Amygdala (tissue), 56 donors: ENCODE data around the gene ZMIZ1.
"Not testable (repeated sequence)": the region's sequence is repeated elsewhere in the genome, so short reads cannot be mapped to it uniquely, and the experiment has no call there.

ENCODE experiments used
- DNase-seq, 56 donors: peaks; one replicate each; lab custom pipeline; 2025; lab: John Stamatoyannopoulos, UW

ZMIZ1 gene

DNA sequence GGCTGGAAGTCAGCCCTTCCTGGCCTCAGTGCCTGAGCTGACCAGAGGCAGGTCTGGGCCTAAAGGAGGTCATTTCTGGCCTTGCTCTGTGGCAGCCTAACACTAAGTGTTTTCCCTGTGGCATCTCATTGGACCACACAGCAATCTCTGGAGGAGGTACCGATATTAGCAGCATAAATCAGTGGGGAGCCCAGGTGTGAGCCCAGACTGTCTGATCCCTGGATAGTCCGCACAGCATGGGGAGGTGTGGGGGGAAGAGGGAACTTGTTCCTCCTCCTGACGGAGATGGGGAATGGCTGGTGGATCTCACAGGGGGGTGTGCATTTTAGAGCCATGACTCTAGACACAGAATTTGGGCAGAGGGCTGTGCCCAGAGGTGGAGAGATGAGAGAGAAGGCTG, 267.5 kb downstream of the ZMIZ1 start:
- DNase-seq, result no peak

- no peak for DNase-seq
These were observed 268.0 kb downstream of the ZMIZ1 start for GRCh38 chr10:79336739-79337138.

DNA sequence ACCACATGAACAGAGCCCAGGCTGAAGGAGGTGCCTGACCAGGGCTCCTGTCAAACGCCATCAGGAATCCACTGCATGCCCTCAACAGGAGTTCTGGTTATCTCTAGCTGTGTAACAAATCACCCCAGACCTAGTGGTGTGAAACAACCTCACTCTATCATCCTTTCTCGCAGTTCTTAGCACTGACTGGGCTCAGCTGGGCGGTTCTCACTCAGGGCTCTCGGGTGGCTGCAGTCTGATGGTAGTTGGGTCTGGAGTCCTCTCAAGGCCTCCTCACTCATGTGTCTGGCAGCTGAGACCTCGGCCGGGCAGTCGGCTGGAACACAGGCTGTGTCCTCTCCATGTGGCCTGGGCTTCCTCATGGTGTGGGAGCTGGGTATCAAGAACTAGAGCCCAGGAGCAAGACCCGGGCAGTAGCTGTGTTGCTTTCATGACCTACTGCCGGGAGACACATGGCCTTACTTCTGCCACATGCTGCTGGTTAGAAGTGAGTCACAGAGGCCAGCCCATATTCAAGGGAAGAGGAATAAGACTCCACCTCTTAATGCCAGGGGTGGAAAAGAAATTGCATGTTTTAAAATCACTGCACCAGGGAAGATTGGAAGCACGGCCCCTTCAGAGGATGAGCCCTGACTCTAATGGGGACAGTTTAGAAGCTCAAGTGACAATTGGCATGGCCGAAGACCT, 269.2 kb downstream of the ZMIZ1 start:
- DNase-seq, result not testable (repeated sequence)

DNA sequence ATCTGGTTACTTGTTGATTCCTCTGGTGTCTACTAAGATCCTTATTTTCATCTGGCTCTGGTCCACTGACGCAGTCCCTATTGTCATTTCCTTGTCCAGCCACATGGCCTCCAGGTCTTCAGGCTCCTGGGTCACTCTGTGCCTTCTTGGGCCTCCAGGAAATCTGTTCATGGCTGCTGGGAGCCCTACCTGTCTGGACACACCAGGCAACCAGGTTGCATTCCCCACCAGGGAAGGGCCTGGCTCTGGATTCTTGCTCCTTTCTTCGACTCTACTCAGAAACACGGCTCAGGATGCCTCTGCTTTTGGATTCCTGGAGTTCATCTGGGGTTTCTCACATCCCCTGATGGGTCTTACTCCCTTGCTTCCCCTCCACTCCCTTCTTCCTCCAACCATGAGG, 270.5 kb downstream of the ZMIZ1 start:
- DNase-seq, result no peak

GRCh38 chr10:79340646-79341244, 272.0 kb downstream of the ZMIZ1 start:
- DNase-seq, result no peak

DNA sequence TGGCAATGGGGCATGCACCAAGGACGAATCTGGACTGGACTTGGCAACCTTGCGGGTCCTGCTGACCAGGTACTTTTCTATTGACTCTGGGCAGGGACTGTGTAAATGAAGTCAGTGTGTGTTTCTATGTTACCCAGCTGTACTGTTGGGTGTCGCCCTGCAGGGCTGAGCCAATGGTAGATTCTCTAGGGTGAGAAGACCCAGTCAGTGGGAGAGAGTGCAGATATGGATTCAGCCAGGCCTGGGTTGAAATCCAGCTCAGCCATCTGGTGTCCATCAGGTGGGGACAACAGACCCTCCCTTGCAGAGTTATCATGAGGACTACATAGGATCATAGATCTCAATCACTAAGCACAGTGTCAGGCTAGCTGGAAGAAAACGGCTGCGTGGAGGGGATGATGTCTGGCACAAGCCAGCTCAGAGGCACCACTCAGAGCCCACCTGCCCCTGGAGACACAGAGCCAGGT, 273.6 kb downstream of the ZMIZ1 start:
- DNase-seq, result no peak

- DNase-seq, result no peak
These were observed 274.2 kb downstream of the ZMIZ1 start for GRCh38 chr10:79342811-79343561.

DNA sequence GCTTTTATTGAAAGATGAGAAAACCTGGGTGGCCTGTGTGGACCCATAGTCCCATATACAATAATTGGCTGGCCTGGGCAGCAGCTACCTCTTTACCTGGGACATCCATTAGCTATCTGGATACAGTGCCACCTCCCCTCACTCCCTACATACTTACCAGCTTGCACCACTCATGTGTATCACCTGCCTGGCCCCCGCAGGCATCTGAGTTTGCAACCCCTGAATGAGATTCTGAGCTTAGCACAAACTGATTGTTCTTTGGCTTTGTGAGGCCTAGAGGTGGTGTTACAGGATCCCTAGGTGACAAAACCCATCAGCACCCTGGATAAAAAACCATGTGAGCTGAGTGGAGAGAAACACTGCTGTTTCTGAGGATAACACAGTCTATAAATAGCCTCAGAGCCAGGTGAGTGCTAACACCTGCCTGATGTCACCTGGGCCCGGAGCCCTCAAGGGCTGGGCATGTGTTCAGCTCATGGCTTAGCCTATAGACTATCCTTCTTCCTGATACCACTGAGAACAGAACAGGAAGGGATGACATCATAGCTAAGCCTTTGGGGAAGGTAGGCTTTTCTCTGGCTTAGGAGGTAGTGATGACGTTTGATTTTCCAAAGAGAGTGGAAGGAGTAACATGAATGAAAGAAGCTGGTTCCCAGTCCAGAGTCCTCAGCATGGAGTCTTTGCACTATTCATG, 275.9 kb downstream of the ZMIZ1 start:
- no peak for DNase-seq

GRCh38 chr10:79345241-79346011, 276.7 kb downstream of the ZMIZ1 start:
- peak in 2 of 56 donors; percentile 13 to 29 for DNase-seq

- DNase-seq, result no peak
These were observed 277.2 kb downstream of the ZMIZ1 start for GRCh38 chr10:79346012-79346340.

DNA sequence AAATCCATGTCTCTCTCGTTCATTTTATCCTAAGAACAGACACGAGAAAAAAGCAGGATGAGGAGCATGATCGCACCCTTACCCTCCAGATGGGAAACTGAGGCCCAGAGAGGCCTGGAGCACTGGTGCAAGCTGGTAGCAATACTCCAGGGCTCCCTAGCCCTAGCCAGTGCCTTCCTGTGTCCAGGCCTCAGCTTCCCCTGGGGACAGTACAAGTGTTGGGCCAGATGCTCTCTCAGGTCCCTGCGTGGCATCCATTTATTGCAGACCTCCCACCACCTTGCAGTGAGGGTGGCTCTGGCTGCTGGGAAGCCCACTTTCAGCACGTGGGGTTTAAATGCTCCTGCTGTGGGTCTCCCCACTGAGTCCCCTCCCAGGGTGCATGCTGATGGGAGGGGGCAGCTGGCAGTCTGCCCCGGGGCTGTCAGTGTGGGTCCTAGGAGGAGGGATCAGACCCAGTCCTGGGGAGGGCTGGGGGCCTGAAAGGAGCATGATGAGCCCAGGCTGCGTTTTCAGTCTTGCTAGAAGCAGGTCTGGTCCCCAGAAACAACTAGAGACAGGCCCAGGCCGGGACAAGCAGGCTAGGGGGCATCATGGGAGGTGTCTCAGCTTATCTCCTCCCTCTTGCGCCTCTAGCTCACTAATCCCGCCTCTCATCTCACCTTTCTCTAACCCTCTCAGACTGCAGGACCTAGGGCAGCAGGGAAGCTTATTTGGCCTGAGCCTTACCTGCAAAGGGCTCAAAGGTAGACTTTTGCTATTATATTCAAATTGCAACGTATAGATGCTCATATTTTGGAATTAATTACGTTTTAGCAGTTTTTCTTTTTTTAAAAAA, 277.8 kb downstream of the ZMIZ1 start:
- DNase-seq, result no peak

DNA sequence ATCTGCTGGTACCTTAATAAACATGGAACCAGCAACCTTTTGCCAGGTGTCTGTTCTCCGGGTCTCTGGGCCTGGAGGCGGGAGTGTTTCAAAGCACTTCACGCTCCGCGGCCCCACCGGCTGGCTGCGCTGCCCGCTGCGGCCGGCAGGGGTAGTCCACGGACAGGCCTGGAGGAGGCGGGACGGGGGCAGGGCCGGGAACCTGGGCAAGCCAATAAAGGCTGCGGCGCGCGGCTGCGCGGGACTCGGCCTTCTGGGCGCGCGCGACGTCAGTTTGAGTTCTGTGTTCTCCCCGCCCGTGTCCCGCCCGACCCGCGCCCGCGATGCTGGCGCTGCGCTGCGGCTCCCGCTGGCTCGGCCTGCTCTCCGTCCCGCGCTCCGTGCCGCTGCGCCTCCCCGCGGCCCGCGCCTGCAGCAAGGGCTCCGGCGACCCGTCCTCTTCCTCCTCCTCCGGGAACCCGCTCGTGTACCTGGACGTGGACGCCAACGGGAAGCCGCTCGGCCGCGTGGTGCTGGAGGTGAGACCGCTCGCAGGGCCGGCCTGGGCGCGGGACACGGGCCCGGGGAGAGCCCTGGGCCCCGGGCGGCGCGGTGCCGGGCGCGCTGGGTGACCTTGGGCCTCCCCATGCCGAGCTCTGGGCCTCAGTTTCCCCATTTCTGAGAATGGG, 278.6 kb downstream of the ZMIZ1 start, which contains the start of gene PPIF:
Gene PPIF, plus strand, starts transcription at position 244 of the 668 bp plus-strand sequence. Its CDS starts 80 bp downstream, at position 324.
- DNase-seq, result peak; percentile 31 to 98 (median 85)

- peak in 17 of 56 donors; percentile 28 to 57 (median 38) for DNase-seq
These were observed 279.3 kb downstream of the ZMIZ1 start for GRCh38 chr10:79347894-79348639.

GRCh38 chr10:79348640-79348988, 279.8 kb downstream of the ZMIZ1 start:
- no peak for DNase-seq

GRCh38 chr10:79349072-79349491, 280.3 kb downstream of the ZMIZ1 start:
- no peak for DNase-seq

- DNase-seq, result no peak
These were observed 281.1 kb downstream of the ZMIZ1 start for GRCh38 chr10:79349766-79350406.

GRCh38 chr10:79350407-79351154, 281.8 kb downstream of the ZMIZ1 start:
- no peak for DNase-seq
